GM12878 (cell line): Measurements from ENCODE around the gene PACS1. TPM values are rescaled to one million over a fixed set of nuclear protein-coding genes. Genes with fewer than 3 reads are reported as not detected.

ENCODE experiments used
- ATF2 ChIP-seq: IDR thresholded peaks from 2 replicates; pipeline ENCODE4 v1.6.1; 2012; ENCODE audit warnings: low read length, inconsistent platforms
- BMI1 ChIP-seq: fragments of 450-650 bp; IDR thresholded peaks from 2 replicates; pipeline ENCODE4 v1.6.1; 2016; ENCODE audit warnings: mild to moderate bottlenecking, moderate library complexity, borderline replicate concordance
- CBX3 ChIP-seq: fragments of 200-600 bp; sonication (generic); IDR thresholded peaks from 2 replicates; pipeline ENCODE4 v1.6.1; 2016; ENCODE audit warnings: low read depth, borderline replicate concordance
- CBX5 ChIP-seq: sonication (generic); IDR thresholded peaks from 2 replicates; pipeline ENCODE4 v1.6.1; 2016; ENCODE audit warnings: low read depth, moderate library complexity, mild to moderate bottlenecking, inconsistent platforms
- CEBPB ChIP-seq, 2 experiments: fragments of 150-350 bp in 1 of 2; IDR thresholded peaks; 2 replicates each; pipeline ENCODE4 v1.6.1; 2012 to 2014; ENCODE audit warnings: low read depth in 2 of 2, low read length in 2 of 2, borderline replicate concordance in 1 of 2, inconsistent platforms in 1 of 2
- CHD1 ChIP-seq: IDR thresholded peaks from 2 replicates; pipeline ENCODE4 v1.6.1; 2012; ENCODE audit warnings: low read depth, low read length, improper control_type of control experiment
- CHD4 ChIP-seq: fragments of 200-600 bp; sonication (generic); IDR thresholded peaks from 2 replicates; pipeline ENCODE4 v1.6.1; 2016; ENCODE audit warnings: mild to moderate bottlenecking
- CREM ChIP-seq: IDR thresholded peaks from 2 replicates; pipeline ENCODE4 v1.6.1; 2014; ENCODE audit warnings: antibody characterized with exemption, low read depth
- MEF2A ChIP-seq: IDR thresholded peaks from 2 replicates; pipeline ENCODE4 v1.6.1; 2011; ENCODE audit warnings: low read depth, mild to moderate bottlenecking, low read length, moderate library complexity; ENCODE audit not compliant: insufficient read depth
- NBN ChIP-seq: fragments of 450-650 bp; IDR thresholded peaks from 2 replicates; pipeline ENCODE4 v1.6.1; 2016
- NFXL1 ChIP-seq: fragments of 450-650 bp; IDR thresholded peaks from 2 replicates; pipeline ENCODE4 v1.6.1; 2017; ENCODE audit warnings: antibody characterized with exemption, mild to moderate bottlenecking, borderline replicate concordance
- RAD21 ChIP-seq: IDR thresholded peaks from 2 replicates; pipeline ENCODE4 v1.6.1; 2011; ENCODE audit warnings: mild to moderate bottlenecking, low read depth, low read length, moderate library complexity; ENCODE audit not compliant: insufficient read depth
- RFX5 ChIP-seq: IDR thresholded peaks from 2 replicates; pipeline ENCODE4 v1.6.1; 2011; ENCODE audit warnings: low read depth, low read length, improper control_type of control experiment
- SMARCA5 ChIP-seq: fragments of 450-650 bp; IDR thresholded peaks from 2 replicates; pipeline ENCODE4 v1.6.1; 2017; ENCODE audit warnings: mild to moderate bottlenecking
- SREBF2 ChIP-seq: IDR thresholded peaks from 2 replicates; pipeline ENCODE4 v1.6.1; 2012; ENCODE audit warnings: mild to moderate bottlenecking, low read length
- SUZ12 ChIP-seq: fragments of 200-600 bp; sonication (generic); IDR thresholded peaks from one replicate; pipeline ENCODE4 v1.6.1; 2018; ENCODE audit warnings: antibody characterized with exemption, mild to moderate bottlenecking; ENCODE audit not compliant: unreplicated experiment
- TARDBP ChIP-seq: IDR thresholded peaks from 2 replicates; pipeline ENCODE4 v1.6.1; 2016; ENCODE audit warnings: borderline replicate concordance
- USF2 ChIP-seq: IDR thresholded peaks from 2 replicates; pipeline ENCODE4 v1.6.1; 2011; ENCODE audit warnings: low read depth, low read length, improper control_type of control experiment, borderline replicate concordance
- ZBTB11 ChIP-seq: fragments of 450-650 bp; formaldehyde crosslinking; IDR thresholded peaks from 2 replicates; pipeline ENCODE4 v1.5.0; 2022; ENCODE audit warnings: mild to moderate bottlenecking, missing genetic modification characterization
- ZNF384 ChIP-seq: IDR thresholded peaks from 2 replicates; pipeline ENCODE4 v1.6.1; 2012; ENCODE audit warnings: low read depth, mild to moderate bottlenecking, low read length, improper control_type of control experiment, borderline replicate concordance
- ZNF622 ChIP-seq: fragments of 450-650 bp; IDR thresholded peaks from 2 replicates; pipeline ENCODE4 v1.6.1; 2017; ENCODE audit warnings: mild to moderate bottlenecking, inconsistent platforms
- ZNF687 ChIP-seq: fragments of 450-650 bp; IDR thresholded peaks from 2 replicates; pipeline ENCODE4 v1.6.1; 2017; ENCODE audit warnings: mild to moderate bottlenecking, moderate library complexity
- ZZZ3 ChIP-seq: IDR thresholded peaks from 2 replicates; pipeline ENCODE4 v1.6.1; 2011; ENCODE audit warnings: low read depth; ENCODE audit not compliant: control insufficient read depth, insufficient read length
- polyA plus RNA-seq, 11 experiments: library from polyadenylated mRNA; depleted of rRNA in 4 of 11; unstranded in 6 of 11; stranded (reverse) in 5 of 11; fragments of >200 nt; fragmentation: Nextera tagmentation in 4 of 11; fragmentation: Illumina TruSeq in 1 of 11; extraction: Ambion mirVana in 4 of 11; extraction: Trizol in 1 of 11; gene quantifications; 1 replicate in 1 of 11; 2 replicates in 10 of 11; pipeline versions ENCODE4 v1.2.1 to v1.2.3, GENCODE V29; 2011 to 2016; ENCODE audit warnings: inconsistent platforms in 2 of 11, missing spikeins in 2 of 11, low read depth in 1 of 11
- total RNA-seq, 4 experiments: library from RNA; depleted of rRNA in 3 of 4; stranded (reverse); fragments of >200 nt in 3 of 4; fragmentation: Illumina TruSeq in 1 of 4; extraction: Trizol in 1 of 4; gene quantifications; 2 replicates each; pipeline versions ENCODE4 v1.2.1 to v1.2.3, GENCODE V29; 2013 to 2021

The PACS1 gene
- total and polyA plus RNA-seq, 10 of the 15 experiments (the other 5 are each of a cell fraction or from before 2014, with no cell fraction given), result 1.1 to 74.3 (median 17.9) TPM

- TF ChIP-seq USF2 (no peak), NBN (0 out of 2 replicates have a peak, but pooled peaks have one; percentile 49), NFXL1 (no peak), CBX3 (no peak), BMI1 (no peak), CREM (0 out of 2 replicates have a peak, but pooled peaks have one; percentile 20), RFX5 (no peak), RAD21 (peak; percentile 45), ZZZ3 (no peak), CHD4 (no peak), ATF2 (no peak), ZNF622 (no peak), CBX5 (no peak), TARDBP (no peak), SUZ12 (no peak), ZNF384 (no peak), SMARCA5 (no peak; the same call in 1 of the 2 replicates), CEBPB (IDR thresholded peaks at IDR 0.05; ENCODE audit: borderline replicate concordance in 1 of 2, low read depth in 2 of 2, low read length in 2 of 2) (no peak), ZBTB11 (no peak), CHD1 (no peak), MEF2A (no peak), ZNF687 (no peak), SREBF2 (no peak)
These were observed 24.9 kb upstream of the PACS1 start (continued) for GRCh38 chr11:66045177-66045639.
